Breast epithelium (tissue), 4 donors: Measurements from ENCODE around the gene DNM1. TPM values are rescaled to one million over a fixed set of nuclear protein-coding genes. Genes with fewer than 3 reads are reported as not detected.

Source experiments
- DNase-seq, 2 donors: peaks; one replicate each; pipeline ENCODE4 v3.0.0-alpha.2; 2019; ENCODE audit warnings: low spot score in 2 of 2
- H3K27ac ChIP-seq, 2 donors: fragments of 200-600 bp; sonication (generic) in 1 of 2; one replicate each; pipeline ENCODE4 v1.5.1; 2016 to 2019; ENCODE audit warnings: mild to moderate bottlenecking in 1 of 2
- H3K27me3 ChIP-seq, 2 donors: fragments of 200-600 bp; sonication (generic) in 1 of 2; one replicate each; pipeline versions ENCODE4 v1.5.1 to v1.6.0; 2017 to 2019; ENCODE audit warnings: control low read depth in 1 of 2, mild to moderate bottlenecking in 1 of 2
- H3K36me3 ChIP-seq: fragments of 200-600 bp; one replicate; pipeline ENCODE4 v1.5.1; 2019
- H3K4me1 ChIP-seq, 2 donors: fragments of 200-600 bp; sonication (generic); one replicate each; pipeline ENCODE4 v1.5.1; 2016 to 2019; ENCODE audit warnings: control low read depth in 1 of 2
- H3K4me3 ChIP-seq, 3 donors: fragments of 200-600 bp; sonication (generic); 1 replicate in 2 of 3; 2 replicates in 1 of 3; pipeline ENCODE4 v1.5.1; 2016 to 2019; ENCODE audit warnings: mild to moderate bottlenecking in 3 of 3, moderate library complexity in 2 of 3
- H3K9me3 ChIP-seq, 2 donors: fragments of 200-600 bp; sonication (generic) in 1 of 2; one replicate each; pipeline ENCODE4 v1.5.1; 2016 to 2019; ENCODE audit warnings: control low read depth in 1 of 2
- CTCF ChIP-seq, 3 donors: fragments of 450-650 bp; IDR thresholded peaks; one replicate each; pipeline ENCODE4 v1.5.1; 2016 to 2017; ENCODE audit warnings: antibody characterized with exemption in 3 of 3, mild to moderate bottlenecking in 3 of 3, moderate library complexity in 3 of 3
- POLR2A ChIP-seq: fragments of 450-650 bp; IDR thresholded peaks from one replicate; pipeline ENCODE4 v1.6.1; 2016; ENCODE audit warnings: antibody characterized with exemption, mild to moderate bottlenecking, moderate library complexity
- POLR2AphosphoS5 ChIP-seq, 3 donors: sonication (generic); formaldehyde crosslinking; IDR thresholded peaks; one replicate each; pipeline ENCODE4 v1.6.1; 2017; ENCODE audit warnings: antibody characterized with exemption in 3 of 3
- intact Hi-C: fragments of 100-400 bp; cut with DNase I; formaldehyde crosslinking; loops from one replicate; pipeline ENCODE4 v1.15.1; 2023; ENCODE audit warnings: low total_unique reads
- total RNA-seq, 3 donors: library from RNA; depleted of rRNA; stranded (reverse); fragments of >200 nt; gene quantifications; one replicate each; pipeline ENCODE4 v1.1.0, GENCODE V29; 2016

DNM1 gene
- total RNA-seq, 3 donors from 2014 or later: 11.3 to 36.0 (median 12.5) TPM

- Histone ChIP-seq H3K9me3 (no peaks in the 10 kb centered on the region), H3K36me3 (no peaks in the 10 kb centered on the region), H3K27me3 (no peaks in the 10 kb centered on the region), H3K4me3 (no peak overlapping the region), H3K27ac (peak overlapping the region; percentile 71 to 85), H3K4me1 (no peaks in the 10 kb centered on the region)
- TF ChIP-seq CTCF (IDR thresholded peaks at IDR 0.05): no peak
- no peak for TF ChIP-seq POLR2A
- no peak for TF ChIP-seq POLR2AphosphoS5 (IDR thresholded peaks at IDR 0.05)
- intact Hi-C loops: loop anchor here (5.0 kb wide), 1 partner anchor 537 kb away; no protein-coding TSS in a partner anchor
- no peak for DNase-seq
Measured at GRCh38 chr9:128214571-128215490, 11.7 kb downstream of the DNM1 start.

- Histone ChIP-seq H3K27me3 (no peaks in the 10 kb centered on the region), H3K36me3 (no peaks in the 10 kb centered on the region), H3K4me3 (no peak overlapping the region), H3K27ac (peak overlapping the region; percentile 71 to 85), H3K4me1 (no peaks in the 10 kb centered on the region), H3K9me3 (no peaks in the 10 kb centered on the region)
- no peak for DNase-seq
- intact Hi-C loops: loop anchor here (5.0 kb wide), 1 partner anchor 537 kb away; no protein-coding TSS in a partner anchor
- TF ChIP-seq POLR2A: no peak
- no peak for TF ChIP-seq POLR2AphosphoS5 (IDR thresholded peaks at IDR 0.05)
- TF ChIP-seq CTCF (IDR thresholded peaks at IDR 0.05): no peak
Measured at GRCh38 chr9:128215491-128216409, 12.6 kb downstream of the DNM1 start.

- intact Hi-C loops: loop anchor here (5.0 kb wide), 1 partner anchor 535 kb away; no protein-coding TSS in a partner anchor
- H3K4me1 ChIP-seq: no peaks in the 10 kb centered on the region
- H3K27ac ChIP-seq: peak overlapping the region; percentile 19 to 71
- no peaks in the 10 kb centered on the region for H3K9me3 ChIP-seq
- H3K4me3 ChIP-seq: no peak overlapping the region
- H3K36me3 ChIP-seq: no peaks in the 10 kb centered on the region
- no peaks in the 10 kb centered on the region for H3K27me3 ChIP-seq
- no peak for TF ChIP-seq POLR2AphosphoS5 (IDR thresholded peaks at IDR 0.05)
- no peak for TF ChIP-seq CTCF (IDR thresholded peaks at IDR 0.05)
- no peak for TF ChIP-seq POLR2A
- DNase-seq: no peak
Measured at GRCh38 chr9:128216781-128217553, 13.8 kb downstream of the DNM1 start.

- intact Hi-C loops: loop anchor here (5.0 kb wide), 1 partner anchor 534 kb away; no protein-coding TSS in a partner anchor
- peak overlapping the region; percentile 23 to 63 (median 38) for H3K4me3 ChIP-seq
- H3K27me3 ChIP-seq: no peaks in the 10 kb centered on the region
- TF ChIP-seq CTCF (IDR thresholded peaks at IDR 0.05): no peak
- no peak for TF ChIP-seq POLR2A
- TF ChIP-seq POLR2AphosphoS5 (IDR thresholded peaks at IDR 0.05): no peak
- H3K36me3 ChIP-seq: no peaks in the 10 kb centered on the region
- DNase-seq: no peak
- no peaks in the 10 kb centered on the region for H3K9me3 ChIP-seq
- no peaks in the 10 kb centered on the region for H3K4me1 ChIP-seq
- peak overlapping the region; percentile 35 to 53 for H3K27ac ChIP-seq
Measured at GRCh38 chr9:128218172-128218517, 15.0 kb downstream of the DNM1 start.
